GM12878 (cell line): Measurements from ENCODE around the gene HDAC7. TPM values are rescaled to one million over a fixed set of nuclear protein-coding genes. Genes with fewer than 3 reads are reported as not detected.

Experiments
- ATAC-seq: fragments of 200-7000 bp; cut with Tn5 transposase; 3 replicates; pipeline ENCODE4 v1.9.1; 2020; ENCODE audit warnings: mild to moderate bottlenecking, moderate library complexity
- BruUV-seq: library from RNA; stranded (reverse); fragments of 400-500 nt; replicated peaks from 2 replicates; lab custom pipeline; 2021; lab: Mats Ljungman, UMichigan
- CTCF ChIA-PET: fragments of 300-600 bp; sonication (Branson Sonifier 250); formaldehyde crosslinking; extraction: SDS; loops from one replicate; lab custom pipeline; 2021; ENCODE audit warnings: inconsistent platforms; lab: Yijun Ruan, JAX
- POLR2A ChIA-PET: fragments of 350-600 bp; formaldehyde crosslinking; extraction: SDS; loops from one replicate; lab custom pipeline; 2021; ENCODE audit warnings: inconsistent platforms; lab: Charles Lee
- RAD21 ChIA-PET: fragments of 300-600 bp; sonication (Branson Sonifier 250); formaldehyde crosslinking; loops from one replicate; lab custom pipeline; 2023; ENCODE audit warnings: antibody characterized with exemption; ENCODE audit not compliant: unreplicated experiment; lab: Charles Lee
- SMC1A ChIA-PET: fragments of 300-600 bp; sonication (Branson Sonifier 250); formaldehyde crosslinking; loops from one replicate; lab custom pipeline; 2023; ENCODE audit not compliant: unreplicated experiment, uncharacterized antibody; lab: Charles Lee
- DNase-seq: peaks from one replicate; pipeline ENCODE4 v3.0.0-alpha.2; 2011; ENCODE audit warnings: low read depth, low spot score
- FAIRE-seq: peaks from 3 replicates; lab custom pipeline; 2011; peaks lifted over from hg19 to GRCh38; lab: Jason Lieb, UNC
- H2AFZ ChIP-seq: 2 replicates; pipeline ENCODE4 v1.6.0; 2011; ENCODE audit warnings: low read depth, low read length, control low read depth; ENCODE audit not compliant: control insufficient read depth
- H3K27ac ChIP-seq: 2 replicates; pipeline ENCODE4 v1.5.1; 2011; ENCODE audit warnings: control low read depth; ENCODE audit not compliant: control insufficient read depth, insufficient read depth
- H3K27me3 ChIP-seq, 2 experiments: replicated peaks in 1 of 2; 2 replicates each; pipeline versions ENCODE4 v1.6.0 to v1.6.1; 2011; ENCODE audit warnings: low read length in 1 of 2; ENCODE audit not compliant: control insufficient read depth in 2 of 2, insufficient read depth in 2 of 2
- H3K36me3 ChIP-seq, 2 experiments: 2 replicates each; pipeline ENCODE4 v1.5.1; 2011; ENCODE audit warnings: low read length in 1 of 2; ENCODE audit not compliant: control insufficient read depth in 2 of 2, insufficient read depth in 2 of 2
- H3K4me1 ChIP-seq: 2 replicates; pipeline ENCODE4 v1.6.1; 2011; ENCODE audit warnings: mild to moderate bottlenecking, low read length, moderate library complexity, mixed read lengths; ENCODE audit not compliant: control insufficient read depth, insufficient read depth
- H3K4me2 ChIP-seq: 2 replicates; pipeline ENCODE4 v1.6.0; 2011; ENCODE audit warnings: control low read depth; ENCODE audit not compliant: control insufficient read depth, insufficient read depth
- H3K4me3 ChIP-seq: fragments of 200-600 bp; sonication (generic); 2 replicates; pipeline ENCODE4 v1.5.1; 2016
- H3K79me2 ChIP-seq: 2 replicates; pipeline ENCODE4 v1.6.0; 2011; ENCODE audit warnings: low read length; ENCODE audit not compliant: control insufficient read depth, insufficient read depth
- H3K9ac ChIP-seq: 2 replicates; pipeline ENCODE4 v1.8.0; 2011; ENCODE audit warnings: low read length, control low read depth, mixed read lengths; ENCODE audit not compliant: control insufficient read depth, insufficient read depth
- H3K9me3 ChIP-seq: replicated peaks from 3 replicates; pipeline ENCODE4 v1.5.1; 2011; ENCODE audit warnings: mild to moderate bottlenecking, low read length; ENCODE audit not compliant: control insufficient read depth, insufficient read depth
- H4K20me1 ChIP-seq: 2 replicates; pipeline ENCODE4 v1.6.0; 2011; ENCODE audit not compliant: control insufficient read depth, insufficient read depth
- BMI1 ChIP-seq: fragments of 450-650 bp; IDR thresholded peaks from 2 replicates; pipeline ENCODE4 v1.6.1; 2016; ENCODE audit warnings: mild to moderate bottlenecking, moderate library complexity, borderline replicate concordance
- E4F1 ChIP-seq: fragments of 450-650 bp; IDR thresholded peaks from 2 replicates; pipeline ENCODE4 v1.6.1; 2018; ENCODE audit warnings: borderline replicate concordance, mild to moderate bottlenecking; ENCODE audit not compliant: partially characterized antibody
- FOXM1 ChIP-seq: IDR thresholded peaks from 2 replicates; pipeline ENCODE4 v1.6.1; 2012; ENCODE audit warnings: low read depth, mild to moderate bottlenecking, inconsistent platforms, low read length, moderate library complexity
- HDAC2 ChIP-seq: fragments of 200-600 bp; sonication (generic); IDR thresholded peaks from 2 replicates; pipeline ENCODE4 v1.6.1; 2017
- IRF5 ChIP-seq: fragments of 450-650 bp; IDR thresholded peaks from 2 replicates; pipeline ENCODE4 v1.6.1; 2017; ENCODE audit warnings: borderline replicate concordance
- NBN ChIP-seq: fragments of 450-650 bp; IDR thresholded peaks from 2 replicates; pipeline ENCODE4 v1.6.1; 2016
- NFIC ChIP-seq: IDR thresholded peaks from 2 replicates; pipeline ENCODE4 v1.6.1; 2012; ENCODE audit warnings: low read depth, mild to moderate bottlenecking, inconsistent platforms, low read length, moderate library complexity
- RBBP5 ChIP-seq: fragments of 200-600 bp; sonication (generic); conservative IDR thresholded peaks from 2 replicates; pipeline ENCODE4 v1.6.1; 2016
- SMAD5 ChIP-seq: IDR thresholded peaks from 2 replicates; pipeline ENCODE4 v1.6.1; 2016; ENCODE audit warnings: antibody characterized with exemption, low read depth
- SP1 ChIP-seq: IDR thresholded peaks from one replicate; pipeline ENCODE4 v1.6.1; 2011; ENCODE audit warnings: low read depth, low read length
- SUZ12 ChIP-seq: fragments of 200-600 bp; sonication (generic); IDR thresholded peaks from one replicate; pipeline ENCODE4 v1.6.1; 2018; ENCODE audit warnings: antibody characterized with exemption, mild to moderate bottlenecking; ENCODE audit not compliant: unreplicated experiment
- TCF12 ChIP-seq: IDR thresholded peaks from 2 replicates; pipeline ENCODE4 v1.6.1; 2011; ENCODE audit warnings: low read depth, mild to moderate bottlenecking, low read length
- TCF3 ChIP-seq: IDR thresholded peaks from 2 replicates; pipeline ENCODE4 v1.6.1; 2012; ENCODE audit warnings: low read depth, mild to moderate bottlenecking, low read length, borderline replicate concordance; ENCODE audit not compliant: insufficient read depth
- WGBS: methylation state at CpG from one replicate; pipeline ENCODE4 v1.1.6; 2016; ENCODE audit warnings: low lambda C conversion rate; ENCODE audit not compliant: insufficient replicate concordance, insufficient coverage; ENCODE audit errors: missing lambda C conversion rate; 5-methylcytosine and 5-hydroxymethylcytosine counted together
- in situ Hi-C: fragments of 300-500 bp; cut with MboI; formaldehyde crosslinking; loops from 9 replicates; pipeline ENCODE4 v1.14.3; 2018; ENCODE audit warnings: mixed read lengths
- intact Hi-C: fragments of 100-400 bp; cut with micrococcal nuclease; formaldehyde crosslinking; loops from one replicate; pipeline ENCODE4 v1.14.2; 2022; ENCODE audit not compliant: unreplicated experiment
- polyA plus RNA-seq, 11 experiments: library from polyadenylated mRNA; depleted of rRNA in 4 of 11; unstranded in 6 of 11; stranded (reverse) in 5 of 11; fragments of >200 nt; fragmentation: Nextera tagmentation in 4 of 11; fragmentation: Illumina TruSeq in 1 of 11; extraction: Ambion mirVana in 4 of 11; extraction: Trizol in 1 of 11; gene quantifications; 1 replicate in 1 of 11; 2 replicates in 10 of 11; pipeline versions ENCODE4 v1.2.1 to v1.2.3, GENCODE V29; 2011 to 2016; ENCODE audit warnings: inconsistent platforms in 2 of 11, missing spikeins in 2 of 11, low read depth in 1 of 11
- total RNA-seq, 4 experiments: library from RNA; depleted of rRNA in 3 of 4; stranded (reverse); fragments of >200 nt in 3 of 4; fragmentation: Illumina TruSeq in 1 of 4; extraction: Trizol in 1 of 4; gene quantifications; 2 replicates each; pipeline versions ENCODE4 v1.2.1 to v1.2.3, GENCODE V29; 2013 to 2021

HDAC7 gene
- total and polyA plus RNA-seq, 10 of the 15 experiments (the other 5 are each of a cell fraction or from before 2014, with no cell fraction given) = 0.47 to 18.3 (median 5.4) TPM

GRCh38 chr12:47787596-47788319 lies 31.9 kb downstream of the HDAC7 start:
- Histone ChIP-seq H3K36me3 (peaks cover 0 to 4% of the 10 kb centered on the region in 2 experiments; a peak in 1 of 4 replicates), H3K4me3 (no peak overlapping the region), H3K9me3 (no peaks in the 10 kb centered on the region), H3K4me1 (no peaks in the 10 kb centered on the region), H3K27ac (no peak overlapping the region), H3K4me2 (no peak overlapping the region), H3K79me2 (no peaks in the 10 kb centered on the region), H2AFZ (no peak overlapping the region), H4K20me1 (no peaks in the 10 kb centered on the region), H3K9ac (no peak overlapping the region), H3K27me3 (no peaks in the 10 kb centered on the region)
- CTCF ChIA-PET = interaction anchor here (5.3 kb wide), 1 partner anchor 45 kb away, joined by 36 read pairs; no protein-coding TSS in a partner anchor
- no TSS peak for BruUV-seq
- no peak for TF ChIP-seq TCF12
- no peak for TF ChIP-seq NFIC
- no peak for TF ChIP-seq SUZ12
- TF ChIP-seq E4F1 = no peak
- no peak for TF ChIP-seq TCF3
- no peak for TF ChIP-seq SMAD5
- no peak for TF ChIP-seq NBN
- TF ChIP-seq FOXM1 = no peak
- no peak for TF ChIP-seq RBBP5
- no peak for TF ChIP-seq SP1
- TF ChIP-seq IRF5 = no peak
- no peak for TF ChIP-seq BMI1
- no peak for TF ChIP-seq HDAC2
- SMC1A ChIA-PET = interaction anchor here (1.6 kb wide), 1 partner anchor 52 kb away, joined by 3 read pairs; no protein-coding TSS in a partner anchor
- ATAC-seq (no peak), DNase-seq (no peak), FAIRE-seq (no peak)
- RAD21 ChIA-PET = no interaction called here
- POLR2A ChIA-PET = interaction anchor here (0.6 kb wide), 1 partner anchor 78 kb away, joined by 3 read pairs; no protein-coding TSS in a partner anchor
- in situ Hi-C loops = no loop called here
- intact Hi-C loops = no loop called here
- WGBS = 75% methylated on average over 14 of the region's 14 CpGs
